ENCODE data around the gene FAM174A. TPM values are rescaled to one million over a fixed set of nuclear protein-coding genes. Genes with fewer than 3 reads are reported as not detected.
A peak's percentile ranks its signal among the peaks of the same experiment; 100 is the strongest.

Gene FAM174A
- total RNA-seq, result 10 to 100 TPM; 18.1 to 30.9 TPM

DNA sequence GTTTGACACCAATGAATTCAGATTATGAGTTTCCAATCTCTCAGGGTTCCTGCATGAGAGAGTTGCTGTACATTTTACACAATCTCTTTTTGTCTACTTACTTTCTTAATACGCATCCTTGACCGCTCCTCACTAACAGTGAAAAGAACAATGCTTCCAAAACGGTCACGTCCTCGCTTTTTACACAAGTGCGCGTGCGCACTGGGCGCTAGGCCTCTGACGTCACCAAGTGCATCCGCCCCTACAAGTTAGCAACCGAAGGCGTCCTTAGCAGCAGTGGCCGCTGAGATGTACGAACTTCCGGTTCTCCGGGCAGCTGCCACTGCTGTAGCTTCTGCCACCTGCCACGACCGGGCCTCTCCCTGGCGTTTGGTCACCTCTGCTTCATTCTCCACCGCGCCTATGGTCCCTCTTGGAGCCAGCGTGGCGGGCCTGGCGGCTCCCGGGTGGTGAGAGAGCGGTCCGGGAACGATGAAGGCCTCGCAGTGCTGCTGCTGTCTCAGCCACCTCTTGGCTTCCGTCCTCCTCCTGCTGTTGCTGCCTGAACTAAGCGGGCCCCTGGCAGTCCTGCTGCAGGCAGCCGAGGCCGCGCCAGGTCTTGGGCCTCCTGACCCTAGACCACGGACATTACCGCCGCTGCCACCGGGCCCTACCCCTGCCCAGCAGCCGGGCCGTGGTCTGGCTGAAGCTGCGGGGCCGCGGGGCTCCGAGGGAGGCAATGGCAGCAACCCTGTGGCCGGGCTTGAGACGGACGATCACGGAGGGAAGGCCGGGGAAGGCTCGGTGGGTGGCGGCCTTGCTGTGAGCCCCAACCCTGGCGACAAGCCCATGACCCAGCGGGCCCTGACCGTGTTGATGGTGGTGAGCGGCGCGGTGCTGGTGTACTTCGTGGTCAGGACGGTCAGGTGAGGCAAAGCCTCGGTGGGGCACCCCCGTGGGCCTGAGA lies at the start of gene FAM174A:
Gene FAM174A, plus strand, starts transcription at position 315 of the 946 bp plus-strand sequence. Its CDS starts 157 bp downstream, at position 472.
- peak; percentile 99 for ATAC-seq
- peak within 1 kb of the TSS; percentile 48 to 60 for H3K4me3 ChIP-seq
- no peaks in the 10 kb centered on the region for H3K27me3 ChIP-seq
- H3K4me1 ChIP-seq, result peaks cover 20% of the 10 kb centered on the region
- peak; percentile 97 to 98 (median 98) for DNase-seq
- TF ChIP-seq POLR2A (IDR thresholded peaks at IDR 0.05), result peak in 2 of 3 donors; percentile 77 to 81
- TF ChIP-seq, protein P1, sequence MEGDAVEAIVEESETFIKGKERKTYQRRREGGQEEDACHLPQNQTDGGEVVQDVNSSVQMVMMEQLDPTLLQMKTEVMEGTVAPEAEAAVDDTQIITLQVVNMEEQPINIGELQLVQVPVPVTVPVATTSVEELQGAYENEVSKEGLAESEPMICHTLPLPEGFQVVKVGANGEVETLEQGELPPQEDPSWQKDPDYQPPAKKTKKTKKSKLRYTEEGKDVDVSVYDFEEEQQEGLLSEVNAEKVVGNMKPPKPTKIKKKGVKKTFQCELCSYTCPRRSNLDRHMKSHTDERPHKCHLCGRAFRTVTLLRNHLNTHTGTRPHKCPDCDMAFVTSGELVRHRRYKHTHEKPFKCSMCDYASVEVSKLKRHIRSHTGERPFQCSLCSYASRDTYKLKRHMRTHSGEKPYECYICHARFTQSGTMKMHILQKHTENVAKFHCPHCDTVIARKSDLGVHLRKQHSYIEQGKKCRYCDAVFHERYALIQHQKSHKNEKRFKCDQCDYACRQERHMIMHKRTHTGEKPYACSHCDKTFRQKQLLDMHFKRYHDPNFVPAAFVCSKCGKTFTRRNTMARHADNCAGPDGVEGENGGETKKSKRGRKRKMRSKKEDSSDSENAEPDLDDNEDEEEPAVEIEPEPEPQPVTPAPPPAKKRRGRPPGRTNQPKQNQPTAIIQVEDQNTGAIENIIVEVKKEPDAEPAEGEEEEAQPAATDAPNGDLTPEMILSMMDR (IDR thresholded peaks at IDR 0.05), result no peak
- peak within 1 kb of the TSS; percentile 53 to 88 (median 78) for H3K27ac ChIP-seq
- H3K36me3 ChIP-seq (replicated peaks in 1 of 2; ENCODE audit: insufficient read depth in 1 of 2, low read depth in 2 of 2), result no peaks in the 10 kb centered on the region
- peaks cover 0 to 13% (median 0%) of the 10 kb centered on the region in 3 donors for H3K9me3 ChIP-seq
- intact Hi-C loops (cut with DNase I), result no loop called here
- 0 to 1% methylated on average over 25 to 62 of the region's 62 CpGs for WGBS, 2 donors

DNA sequence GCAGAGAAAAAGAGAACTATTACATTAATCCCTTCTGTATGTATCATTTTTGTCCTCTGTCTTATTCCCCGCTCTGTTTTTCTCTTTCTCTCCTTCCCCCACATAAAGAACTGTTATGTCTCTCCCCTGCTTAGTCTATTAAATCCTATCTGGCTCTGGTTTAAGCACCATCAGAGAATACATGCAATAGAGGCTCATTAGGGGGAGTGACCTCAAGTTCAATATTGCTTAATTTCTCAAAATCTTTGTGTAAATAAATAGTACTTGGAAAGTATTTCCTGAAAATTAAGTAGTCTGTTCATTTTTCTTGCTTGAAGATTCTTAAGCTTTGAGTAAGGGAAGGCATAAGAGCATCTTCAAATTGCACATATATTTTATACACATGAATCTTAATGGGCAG lies 41.2 kb upstream of the FAM174A start:
- Histone ChIP-seq H3K27ac (no peak overlapping the region), H3K36me3 (replicated peaks in 1 of 2; ENCODE audit: insufficient read depth in 1 of 2, low read depth in 2 of 2) (no peaks in the 10 kb centered on the region), H3K4me1 (no peaks in the 10 kb centered on the region), H3K9me3 (no peaks in the 10 kb centered on the region), H3K4me3 (no peak overlapping the region), H3K27me3 (no peaks in the 10 kb centered on the region)
- ATAC-seq (no peak), DNase-seq (no peak)
- intact Hi-C loops (cut with DNase I), result no loop called here
- TF ChIP-seq POLR2A (IDR thresholded peaks at IDR 0.05), result no peak
- TF ChIP-seq, protein P1 (IDR thresholded peaks at IDR 0.05), result no peak
- 92 to 100% methylated on average over 1 of the region's 1 CpG for WGBS, 2 donors

DNA sequence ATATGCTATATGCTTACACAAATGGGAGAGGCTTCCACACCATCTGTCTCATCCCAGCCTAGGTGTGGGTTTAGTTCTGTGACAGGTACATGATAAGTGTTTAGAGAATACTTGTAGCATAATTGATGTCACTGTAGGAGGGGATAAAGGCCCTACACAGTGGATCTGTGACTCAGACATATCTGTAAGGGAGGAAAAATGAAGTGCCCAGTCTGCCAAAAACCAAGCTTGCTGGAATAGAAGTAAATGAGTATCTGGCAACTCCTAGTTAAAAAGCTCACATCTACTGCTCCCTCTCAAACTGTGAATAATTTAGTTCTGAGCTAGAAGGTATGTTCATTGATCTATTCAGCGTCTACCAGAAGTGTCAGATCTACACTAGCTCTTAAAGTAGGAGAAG lies 38.9 kb upstream of the FAM174A start:
- Histone ChIP-seq H3K27ac (no peak overlapping the region), H3K27me3 (no peaks in the 10 kb centered on the region), H3K4me1 (no peaks in the 10 kb centered on the region), H3K9me3 (no peaks in the 10 kb centered on the region), H3K36me3 (replicated peaks in 1 of 2; ENCODE audit: insufficient read depth in 1 of 2, low read depth in 2 of 2) (no peaks in the 10 kb centered on the region), H3K4me3 (no peak overlapping the region)
- ATAC-seq, result no peak
- WGBS, 2 donors, result 78 to 86% methylated on average over 1 of the region's 1 CpG
- DNase-seq, result no peak
- intact Hi-C loops (cut with DNase I), result no loop called here
- no peak for TF ChIP-seq POLR2A (IDR thresholded peaks at IDR 0.05)
- TF ChIP-seq, protein P1 (IDR thresholded peaks at IDR 0.05), result no peak

DNA sequence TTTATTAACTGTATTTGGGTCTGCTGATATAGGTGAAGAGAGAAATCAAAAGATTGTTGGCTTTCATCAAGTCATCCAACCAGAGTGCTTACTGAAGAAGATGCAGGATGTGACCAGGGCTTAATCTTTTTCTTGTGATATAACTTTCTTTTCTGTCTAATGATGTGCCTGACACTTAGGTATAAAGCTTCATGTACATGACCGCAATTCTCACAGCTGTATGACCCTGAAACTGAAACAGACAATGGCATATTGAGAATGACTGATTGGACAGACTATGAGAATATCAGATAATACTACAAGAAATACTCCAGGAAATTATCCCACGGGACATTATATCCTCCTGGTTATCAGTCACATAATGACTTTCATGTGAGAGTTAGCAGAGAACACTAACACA lies 32.5 kb upstream of the FAM174A start:
- H3K27me3 ChIP-seq, result no peaks in the 10 kb centered on the region
- no peak for ATAC-seq
- no peak for TF ChIP-seq POLR2A (IDR thresholded peaks at IDR 0.05)
- TF ChIP-seq, protein P1 (IDR thresholded peaks at IDR 0.05), result no peak
- no peak overlapping the region for H3K27ac ChIP-seq
- no peaks in the 10 kb centered on the region for H3K9me3 ChIP-seq
- no peaks in the 10 kb centered on the region for H3K4me1 ChIP-seq
- DNase-seq, result no peak
- H3K4me3 ChIP-seq, result no peak overlapping the region
- intact Hi-C loops (cut with DNase I), result no loop called here
- H3K36me3 ChIP-seq (replicated peaks in 1 of 2; ENCODE audit: insufficient read depth in 1 of 2, low read depth in 2 of 2), result no peaks in the 10 kb centered on the region
- 82 to 85% methylated on average over 2 of the region's 2 CpGs for WGBS, 2 donors

All from body of pancreas (tissue), 4 donors.